CD14-positive monocyte (primary cell): ENCODE data around the gene ZNFX1. TPM values are rescaled to one million over a fixed set of nuclear protein-coding genes. Genes with fewer than 3 reads are reported as not detected.

Source experiments
- DNase-seq, 3 donors: peaks; one replicate each; pipeline ENCODE4 v3.0.0-alpha.2; 2011 to 2022
- H2AFZ ChIP-seq: 2 replicates; pipeline ENCODE4 v1.6.0; 2012; ENCODE audit warnings: mild to moderate bottlenecking, low read depth, low read length, inconsistent platforms; ENCODE audit not compliant: insufficient read depth, poor library complexity, severe bottlenecking
- H3K27ac ChIP-seq, 2 donors: 1 replicate in 1 of 2; 2 replicates in 1 of 2; pipeline ENCODE4 v1.5.1; 2012 to 2013; ENCODE audit warnings: low read length in 2 of 2, control low read depth in 1 of 2, inconsistent platforms in 1 of 2, low read depth in 1 of 2, mild to moderate bottlenecking in 1 of 2
- H3K27me3 ChIP-seq, 2 donors: one replicate each; pipeline versions ENCODE4 v1.6.0 to v1.6.1; 2011 to 2013; ENCODE audit warnings: low read length in 2 of 2; ENCODE audit not compliant: control insufficient read depth in 2 of 2, insufficient read depth in 2 of 2
- H3K36me3 ChIP-seq, 2 donors: replicated peaks in 1 of 2; 1 replicate in 1 of 2; 2 replicates in 1 of 2; pipeline versions ENCODE4 v1.5.1 to v1.6.1; 2012 to 2013; ENCODE audit warnings: low read length in 2 of 2, control low read depth in 1 of 2, inconsistent platforms in 1 of 2, mild to moderate bottlenecking in 1 of 2; ENCODE audit not compliant: insufficient read depth in 2 of 2, control insufficient read depth in 1 of 2
- H3K4me1 ChIP-seq, 2 donors: 1 replicate in 1 of 2; 2 replicates in 1 of 2; pipeline versions ENCODE4 v1.5.1 to v1.6.1; 2012 to 2013; ENCODE audit warnings: low read length in 2 of 2, control low read depth in 1 of 2, inconsistent platforms in 1 of 2, mild to moderate bottlenecking in 1 of 2, moderate library complexity in 1 of 2; ENCODE audit not compliant: insufficient read depth in 2 of 2, control insufficient read depth in 1 of 2
- H3K4me2 ChIP-seq: replicated peaks from 2 replicates; pipeline ENCODE3; 2012; ENCODE audit warnings: low read length, moderate library complexity, mild to moderate bottlenecking; ENCODE audit not compliant: poor library complexity, severe bottlenecking; ENCODE audit errors: extremely low read depth
- H3K4me3 ChIP-seq, 3 experiments: fragments of 200-600 bp in 1 of 3; sonication (generic) in 1 of 3; replicated peaks in 1 of 3; 1 replicate in 2 of 3; 2 replicates in 1 of 3; pipeline ENCODE4 v1.5.1; 2011 to 2013; ENCODE audit warnings: low read length in 3 of 3, mild to moderate bottlenecking in 3 of 3, control low read depth in 2 of 3, low read depth in 2 of 3, inconsistent platforms in 1 of 3, moderate library complexity in 1 of 3
- H3K79me2 ChIP-seq: 2 replicates; pipeline ENCODE4 v1.6.0; 2012; ENCODE audit warnings: mild to moderate bottlenecking, control low read depth, inconsistent platforms, low read length, moderate library complexity; ENCODE audit not compliant: insufficient read depth
- H3K9ac ChIP-seq: 2 replicates; pipeline ENCODE4 v1.6.0; 2017; ENCODE audit warnings: low read length, mild to moderate bottlenecking; ENCODE audit not compliant: insufficient read depth, poor library complexity, severe bottlenecking
- H3K9me3 ChIP-seq, 2 donors: replicated peaks in 1 of 2; 1 replicate in 1 of 2; 2 replicates in 1 of 2; pipeline versions ENCODE4 v1.5.1 to v1.6.1; 2012 to 2013; ENCODE audit warnings: low read length in 2 of 2, control low read depth in 1 of 2; ENCODE audit not compliant: control insufficient read depth in 1 of 2, insufficient read depth in 1 of 2
- H4K20me1 ChIP-seq: 2 replicates; pipeline ENCODE4 v1.6.0; 2012; ENCODE audit warnings: mild to moderate bottlenecking, low read length, control low read depth, moderate library complexity; ENCODE audit not compliant: insufficient read depth
- H3K27ac Mint-ChIP-seq, 7 donors: one replicate each; pipeline ENCODE4 v1.8.0; 2020; ENCODE audit warnings: mild to moderate bottlenecking in 7 of 7, mixed read lengths in 7 of 7, moderate library complexity in 6 of 7, inconsistent platforms in 2 of 7
- H3K27me3 Mint-ChIP-seq, 3 donors: one replicate each; pipeline ENCODE4 v1.8.0; 2021 to 2022; ENCODE audit warnings: low read depth in 3 of 3, mild to moderate bottlenecking in 3 of 3, mixed read lengths in 3 of 3, moderate library complexity in 3 of 3, inconsistent platforms in 1 of 3
- H3K36me3 Mint-ChIP-seq, 2 donors: one replicate each; pipeline ENCODE4 v1.8.0; 2020; ENCODE audit warnings: mixed read lengths in 2 of 2, inconsistent platforms in 1 of 2, mild to moderate bottlenecking in 1 of 2
- H3K4me1 Mint-ChIP-seq: one replicate; pipeline ENCODE4 v1.8.0; 2020; ENCODE audit warnings: mild to moderate bottlenecking, mixed read lengths
- H3K4me3 Mint-ChIP-seq, 2 donors: one replicate each; pipeline ENCODE4 v1.8.0; 2020; ENCODE audit warnings: mild to moderate bottlenecking in 2 of 2, mixed read lengths in 2 of 2, moderate library complexity in 1 of 2
- H3K9me3 Mint-ChIP-seq, 7 donors: one replicate each; pipeline ENCODE4 v1.8.0; 2020 to 2022; ENCODE audit warnings: mixed read lengths in 7 of 7, mild to moderate bottlenecking in 6 of 7, moderate library complexity in 6 of 7, inconsistent platforms in 2 of 7
- WGBS: methylation state at CpG from one replicate; pipeline ENCODE4 v1.1.5; 2013; ENCODE audit warnings: missing lambda C conversion rate; ENCODE audit not compliant: insufficient coverage; 5-methylcytosine and 5-hydroxymethylcytosine counted together
- intact Hi-C, 2 donors: fragments of 100-400 bp; cut with micrococcal nuclease; formaldehyde crosslinking; loops; one replicate each; pipeline versions ENCODE4 v1.15.0 to v1.15.1; 2023
- polyA plus RNA-seq, 3 donors: library from polyadenylated mRNA; depleted of rRNA in 1 of 3; unstranded in 2 of 3; stranded (reverse) in 1 of 3; fragments of 300-500 nt in 2 of 3; fragments of >200 nt in 1 of 3; fragmentation: Illumina TruSeq in 2 of 3; gene quantifications; 1 replicate in 2 of 3; 2 replicates in 1 of 3; pipeline ENCODE4 v1.2.3, GENCODE V29; 2012 to 2021
- TF ChIP-seq, protein P1 (sequence below): fragments of 200-600 bp; IDR thresholded peaks from one replicate; pipeline ENCODE4 v1.8.0; 2022; ENCODE audit warnings: antibody characterized with exemption, mild to moderate bottlenecking

Gene ZNFX1
- polyA plus RNA-seq, 3 donors, result 11.4 to 23.2 (median 13.3) TPM

DNA sequence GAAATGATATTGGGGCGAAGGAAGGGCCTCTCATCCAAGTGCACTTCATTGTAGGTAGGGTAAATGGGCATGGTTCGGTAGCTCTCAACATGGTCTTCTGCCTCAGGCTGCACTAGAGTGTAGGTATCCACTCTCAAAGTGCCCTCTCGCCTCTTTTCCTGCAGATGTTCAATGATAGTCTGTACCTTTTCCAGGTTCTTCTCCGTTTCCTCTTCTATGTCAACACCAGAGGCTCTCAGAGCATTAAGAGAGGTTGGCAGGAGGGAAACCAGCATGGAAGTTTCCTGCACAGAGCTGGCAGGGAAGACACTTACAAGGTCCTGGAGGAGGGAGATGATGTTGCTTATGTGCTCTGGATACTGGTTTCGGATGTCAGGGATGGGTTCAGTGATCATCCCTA, 7.1 kb downstream of the ZNFX1 start:
- peak overlapping the region; percentile 1 for H3K4me2 ChIP-seq
- H3K27ac Mint-ChIP-seq, result peak overlapping the region in 5 of 7 donors; percentile 3 to 75 (median 43)
- no peaks in the 10 kb centered on the region for H3K27me3 ChIP-seq
- peaks cover 53% of the 10 kb centered on the region for H3K4me1 Mint-ChIP-seq
- H3K27me3 Mint-ChIP-seq, result peaks cover 0 to 1% (median 0%) of the 10 kb centered on the region in 3 donors
- no peak overlapping the region for H3K9ac ChIP-seq
- H3K79me2 ChIP-seq, result peaks cover 99% of the 10 kb centered on the region
- no peak overlapping the region for H2AFZ ChIP-seq
- H3K9me3 ChIP-seq, result no peaks in the 10 kb centered on the region
- peaks cover 59 to 76% of the 10 kb centered on the region in 2 donors for H3K36me3 ChIP-seq
- H3K9me3 Mint-ChIP-seq, result peaks cover 0 to 3% (median 0%) of the 10 kb centered on the region in 7 donors
- H3K4me3 ChIP-seq, result no peak overlapping the region
- 100% methylated on average over 1 of the region's 5 CpGs for WGBS
- intact Hi-C loops, result loop anchor here in 1 of 2 donors (5.0 kb wide), 1 partner anchor 48 kb away; no protein-coding TSS in a partner anchor
- H4K20me1 ChIP-seq, result peaks cover 95% of the 10 kb centered on the region
- H3K4me3 Mint-ChIP-seq, result no peak overlapping the region
- peaks cover 60 to 88% of the 10 kb centered on the region in 2 donors for H3K36me3 Mint-ChIP-seq
- H3K4me1 ChIP-seq, result peaks cover 16 to 47% of the 10 kb centered on the region in 2 donors
- no peak for DNase-seq
- TF ChIP-seq, protein P1, sequence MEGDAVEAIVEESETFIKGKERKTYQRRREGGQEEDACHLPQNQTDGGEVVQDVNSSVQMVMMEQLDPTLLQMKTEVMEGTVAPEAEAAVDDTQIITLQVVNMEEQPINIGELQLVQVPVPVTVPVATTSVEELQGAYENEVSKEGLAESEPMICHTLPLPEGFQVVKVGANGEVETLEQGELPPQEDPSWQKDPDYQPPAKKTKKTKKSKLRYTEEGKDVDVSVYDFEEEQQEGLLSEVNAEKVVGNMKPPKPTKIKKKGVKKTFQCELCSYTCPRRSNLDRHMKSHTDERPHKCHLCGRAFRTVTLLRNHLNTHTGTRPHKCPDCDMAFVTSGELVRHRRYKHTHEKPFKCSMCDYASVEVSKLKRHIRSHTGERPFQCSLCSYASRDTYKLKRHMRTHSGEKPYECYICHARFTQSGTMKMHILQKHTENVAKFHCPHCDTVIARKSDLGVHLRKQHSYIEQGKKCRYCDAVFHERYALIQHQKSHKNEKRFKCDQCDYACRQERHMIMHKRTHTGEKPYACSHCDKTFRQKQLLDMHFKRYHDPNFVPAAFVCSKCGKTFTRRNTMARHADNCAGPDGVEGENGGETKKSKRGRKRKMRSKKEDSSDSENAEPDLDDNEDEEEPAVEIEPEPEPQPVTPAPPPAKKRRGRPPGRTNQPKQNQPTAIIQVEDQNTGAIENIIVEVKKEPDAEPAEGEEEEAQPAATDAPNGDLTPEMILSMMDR, result no peak
- H3K27ac ChIP-seq, result peak overlapping the region in 1 of 2 donors; percentile 32

DNA sequence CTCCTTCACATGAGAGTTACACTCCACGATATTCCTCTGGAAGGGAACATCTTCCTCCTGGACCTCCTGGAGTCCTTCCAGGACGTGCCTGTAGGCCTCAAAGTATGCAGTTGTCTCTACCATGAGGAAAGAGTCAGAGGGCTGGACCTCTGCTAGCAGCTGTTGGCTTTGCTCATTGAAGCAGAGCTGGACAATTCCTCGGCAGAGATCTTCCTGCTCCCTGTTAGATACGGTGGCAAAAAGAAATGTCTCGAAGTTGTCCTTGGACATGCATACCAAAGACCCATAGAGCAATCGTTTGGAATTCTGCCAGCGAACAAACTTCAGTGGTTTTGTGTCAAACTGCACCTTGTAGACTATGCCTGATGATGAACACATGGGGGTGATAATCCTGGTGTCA, 7.7 kb downstream of the ZNFX1 start:
- peaks cover 59 to 76% of the 10 kb centered on the region in 2 donors for H3K36me3 ChIP-seq
- Mint-ChIP-seq H3K4me1 (peaks cover 50% of the 10 kb centered on the region), H3K36me3 (peaks cover 60 to 88% of the 10 kb centered on the region in 2 donors), H3K27me3 (peaks cover 0 to 1% (median 0%) of the 10 kb centered on the region in 3 donors), H3K9me3 (peaks cover 0 to 3% (median 0%) of the 10 kb centered on the region in 7 donors), H3K4me3 (peak overlapping the region in 1 of 2 donors; percentile 19), H3K27ac (peak overlapping the region in 3 of 7 donors; percentile 51 to 74 (median 66))
- peaks cover 10 to 42% of the 10 kb centered on the region in 2 donors for H3K4me1 ChIP-seq
- no peak overlapping the region for H2AFZ ChIP-seq
- peaks cover 99% of the 10 kb centered on the region for H3K79me2 ChIP-seq
- intact Hi-C loops, result loop anchor here in 1 of 2 donors (5.0 kb wide), 1 partner anchor 48 kb away; no protein-coding TSS in a partner anchor
- 97% methylated on average over 7 of the region's 7 CpGs for WGBS
- no peak overlapping the region for H3K9ac ChIP-seq
- DNase-seq, result no peak
- H3K4me3 ChIP-seq, result no peak overlapping the region
- H3K9me3 ChIP-seq, result no peaks in the 10 kb centered on the region
- peak overlapping the region in 1 of 2 donors; percentile 32 for H3K27ac ChIP-seq
- peaks cover 95% of the 10 kb centered on the region for H4K20me1 ChIP-seq
- no peaks in the 10 kb centered on the region for H3K27me3 ChIP-seq
- peak overlapping the region; percentile 1 for H3K4me2 ChIP-seq
- TF ChIP-seq, protein P1, result no peak
